Keratinocyte (primary cell): ENCODE results near the gene OBSCN. TPM values are rescaled to one million over a fixed set of nuclear protein-coding genes. Genes with fewer than 3 reads are reported as not detected.

Experiments
- DNase-seq: peaks from one replicate; pipeline ENCODE4 v3.0.0-alpha.2; 2011; ENCODE audit warnings: low read depth, missing footprints, low spot score
- FAIRE-seq: peaks from 2 replicates; lab custom pipeline; 2011; peaks lifted over from hg19 to GRCh38; lab: Jason Lieb, UNC
- H2AFZ ChIP-seq: 2 replicates; pipeline ENCODE4 v1.6.0; 2012; ENCODE audit warnings: low read length, control low read depth, inconsistent platforms; ENCODE audit not compliant: control insufficient read depth
- H3K27ac ChIP-seq: 2 replicates; pipeline ENCODE4 v1.5.1; 2011; ENCODE audit warnings: low read length; ENCODE audit not compliant: control insufficient read depth, insufficient read depth
- H3K27me3 ChIP-seq: 3 replicates; pipeline ENCODE4 v1.6.0; 2011; ENCODE audit warnings: low read length; ENCODE audit not compliant: control insufficient read depth, insufficient read depth; ENCODE audit errors: extremely low read depth
- H3K36me3 ChIP-seq, 2 experiments: 2 replicates in 1 of 2; 3 replicates in 1 of 2; pipeline ENCODE4 v1.5.1; 2011; ENCODE audit warnings: low read length in 2 of 2, mild to moderate bottlenecking in 1 of 2; ENCODE audit not compliant: control insufficient read depth in 2 of 2, insufficient read depth in 2 of 2; ENCODE audit errors: extremely low read depth in 1 of 2
- H3K4me1 ChIP-seq: 3 replicates; pipeline ENCODE4 v1.5.1; 2011; ENCODE audit warnings: low read length; ENCODE audit not compliant: control insufficient read depth, insufficient read depth; ENCODE audit errors: extremely low read depth
- H3K4me2 ChIP-seq: 3 replicates; pipeline ENCODE4 v1.6.0; 2011; ENCODE audit warnings: low read depth, low read length; ENCODE audit not compliant: control insufficient read depth, insufficient read depth; ENCODE audit errors: extremely low read depth
- H3K4me3 ChIP-seq, 3 experiments: fragments of 200-600 bp in 1 of 3; sonication (generic) in 1 of 3; 2 replicates in 2 of 3; 3 replicates in 1 of 3; pipeline ENCODE4 v1.5.1; 2011 to 2016; ENCODE audit warnings: low read length in 3 of 3, mild to moderate bottlenecking in 3 of 3, control low read depth in 2 of 3, inconsistent platforms in 1 of 3, low read depth in 1 of 3, mixed read lengths in 1 of 3, mixed run types in 1 of 3, moderate library complexity in 1 of 3; ENCODE audit not compliant: control insufficient read depth in 2 of 3, insufficient read depth in 2 of 3; ENCODE audit errors: extremely low read depth in 1 of 3
- H3K79me2 ChIP-seq: 2 replicates; pipeline ENCODE4 v1.6.0; 2012; ENCODE audit warnings: low read length; ENCODE audit not compliant: control insufficient read depth, insufficient read depth
- H3K9ac ChIP-seq: 3 replicates; pipeline ENCODE4 v1.6.0; 2011; ENCODE audit warnings: low read length; ENCODE audit not compliant: control insufficient read depth, insufficient read depth; ENCODE audit errors: extremely low read depth
- H3K9me1 ChIP-seq: 3 replicates; pipeline ENCODE4 v1.6.0; 2011; ENCODE audit warnings: low read length; ENCODE audit not compliant: control insufficient read depth, insufficient read depth; ENCODE audit errors: extremely low read depth
- H3K9me3 ChIP-seq: 2 replicates; pipeline ENCODE4 v1.5.1; 2012; ENCODE audit warnings: low read depth, low read length; ENCODE audit not compliant: control insufficient read depth
- H4K20me1 ChIP-seq: 3 replicates; pipeline ENCODE4 v1.6.0; 2011; ENCODE audit warnings: low read length; ENCODE audit not compliant: control insufficient read depth, insufficient read depth; ENCODE audit errors: extremely low read depth
- EZH2 ChIP-seq: IDR thresholded peaks from one replicate; pipeline ENCODE4 v1.6.1; 2012; ENCODE audit warnings: inconsistent platforms, mild to moderate bottlenecking, low read length, moderate library complexity
- dilution Hi-C: fragments of 300-500 bp; cut with MboI; formaldehyde crosslinking; loops from one replicate; pipeline ENCODE4 v1.7.0; 2020; ENCODE audit warnings: low sequenced_read_pairs; ENCODE audit not compliant: extremely low pct_ligation_motif_present
- polyA plus RNA-seq, 5 experiments: library from polyadenylated mRNA; depleted of rRNA in 3 of 5; stranded (reverse) in 3 of 5; stranded (forward) in 1 of 5; unstranded in 1 of 5; fragments of >200 nt; gene quantifications; 1 replicate in 1 of 5; 2 replicates in 3 of 5; 3 replicates in 1 of 5; pipeline versions ENCODE4 v1.2.1 to v1.2.3, GENCODE V29; 2011 to 2012; ENCODE audit warnings: missing spikeins in 2 of 5, low read depth in 1 of 5, low replicate concordance in 1 of 5
- TF ChIP-seq, protein P1 (sequence below), 3 experiments: IDR thresholded peaks in 1 of 3; conservative IDR thresholded peaks in 1 of 3; optimal IDR thresholded peaks in 1 of 3; 2 replicates in 2 of 3; 3 replicates in 1 of 3; pipeline versions ENCODE3 to v1.5.1; 2011; ENCODE audit warnings: low read length in 3 of 3, mild to moderate bottlenecking in 3 of 3, moderate library complexity in 2 of 3, control low read depth in 1 of 3, inconsistent platforms in 1 of 3; ENCODE audit not compliant: insufficient read depth in 2 of 3; ENCODE audit errors: extremely low read depth in 1 of 3

Gene OBSCN
- polyA plus RNA-seq, 1 donor (not counting 4 experiments of a cell fraction or from before 2014, with no cell fraction given), result 1.8 TPM

DNA sequence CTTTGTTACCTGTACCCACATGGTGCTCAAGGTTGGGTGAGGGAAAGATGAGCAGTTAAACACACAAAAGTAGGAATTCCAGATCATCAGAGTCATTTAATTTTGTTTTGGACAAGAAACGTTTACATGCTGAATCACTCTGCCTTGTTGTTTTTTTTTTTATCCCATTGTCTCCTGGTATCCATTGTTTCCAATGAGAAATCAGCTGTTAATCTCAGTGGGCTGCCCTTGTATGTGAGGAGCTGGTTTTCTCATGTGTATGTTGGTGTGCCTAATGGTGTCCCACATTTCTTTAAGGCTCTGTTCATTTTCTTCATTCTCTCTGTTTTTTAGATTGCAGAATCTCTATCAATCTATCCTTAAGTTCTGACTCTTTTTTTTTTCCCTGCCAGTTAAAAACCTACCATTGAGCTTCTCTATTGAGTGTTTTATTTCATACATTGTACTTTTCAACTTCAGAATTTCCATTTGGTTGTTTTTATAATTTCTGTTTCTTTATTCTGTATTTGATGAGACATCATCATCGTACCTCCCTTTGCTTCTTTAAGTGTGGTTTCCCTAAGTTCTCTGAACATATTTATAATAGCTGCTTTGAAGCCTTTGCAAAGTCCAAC lies 8.8 kb upstream of the OBSCN start:
- Histone ChIP-seq H3K36me3 (no peaks in the 10 kb centered on the region), H3K27ac (no peak overlapping the region), H3K9me3 (peaks cover 2% of the 10 kb centered on the region), H3K4me1 (no peaks in the 10 kb centered on the region), H3K79me2 (no peaks in the 10 kb centered on the region), H2AFZ (no peak overlapping the region), H3K4me2 (no peak overlapping the region), H3K4me3 (no peak overlapping the region), H3K27me3 (no peaks in the 10 kb centered on the region), H3K9me1 (no peaks in the 10 kb centered on the region), H4K20me1 (no peaks in the 10 kb centered on the region), H3K9ac (no peak overlapping the region)
- no peak for DNase-seq
- FAIRE-seq, result no peak
- no peak for TF ChIP-seq EZH2
- TF ChIP-seq, protein P1, sequence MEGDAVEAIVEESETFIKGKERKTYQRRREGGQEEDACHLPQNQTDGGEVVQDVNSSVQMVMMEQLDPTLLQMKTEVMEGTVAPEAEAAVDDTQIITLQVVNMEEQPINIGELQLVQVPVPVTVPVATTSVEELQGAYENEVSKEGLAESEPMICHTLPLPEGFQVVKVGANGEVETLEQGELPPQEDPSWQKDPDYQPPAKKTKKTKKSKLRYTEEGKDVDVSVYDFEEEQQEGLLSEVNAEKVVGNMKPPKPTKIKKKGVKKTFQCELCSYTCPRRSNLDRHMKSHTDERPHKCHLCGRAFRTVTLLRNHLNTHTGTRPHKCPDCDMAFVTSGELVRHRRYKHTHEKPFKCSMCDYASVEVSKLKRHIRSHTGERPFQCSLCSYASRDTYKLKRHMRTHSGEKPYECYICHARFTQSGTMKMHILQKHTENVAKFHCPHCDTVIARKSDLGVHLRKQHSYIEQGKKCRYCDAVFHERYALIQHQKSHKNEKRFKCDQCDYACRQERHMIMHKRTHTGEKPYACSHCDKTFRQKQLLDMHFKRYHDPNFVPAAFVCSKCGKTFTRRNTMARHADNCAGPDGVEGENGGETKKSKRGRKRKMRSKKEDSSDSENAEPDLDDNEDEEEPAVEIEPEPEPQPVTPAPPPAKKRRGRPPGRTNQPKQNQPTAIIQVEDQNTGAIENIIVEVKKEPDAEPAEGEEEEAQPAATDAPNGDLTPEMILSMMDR (optimal IDR thresholded peaks at IDR 0.05 in 1 of 3, IDR thresholded peaks at IDR 0.05 in 1 of 3, conservative IDR thresholded peaks at IDR 0.05 in 1 of 3; ENCODE audit: extremely low read depth in 1 of 3, insufficient read depth in 2 of 3, low read length in 3 of 3), result no peak
- dilution Hi-C loops, result no loop called here

DNA sequence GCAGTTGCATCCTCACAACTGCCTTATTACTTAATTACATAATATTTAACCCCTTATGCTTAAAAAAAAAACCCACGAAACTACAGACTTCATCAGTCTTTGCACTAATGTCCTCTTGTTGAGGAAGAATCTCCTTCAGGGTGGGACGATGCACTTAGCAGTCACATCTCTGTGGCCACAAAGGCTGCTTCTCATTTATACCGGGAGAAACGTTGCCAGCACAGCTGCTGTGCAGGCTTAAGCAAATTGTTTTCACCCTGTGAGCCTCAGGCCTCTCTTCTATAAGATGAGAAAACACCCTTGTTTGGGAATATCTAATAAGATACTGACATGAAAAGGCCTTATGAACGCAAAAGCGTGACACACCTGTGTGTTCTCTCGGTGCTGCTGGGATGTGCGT lies 2.9 kb upstream of the OBSCN start:
- Histone ChIP-seq H3K9me3 (peaks cover 2% of the 10 kb centered on the region), H3K9me1 (no peaks in the 10 kb centered on the region), H3K4me1 (no peaks in the 10 kb centered on the region), H3K27ac (no peak overlapping the region), H4K20me1 (no peaks in the 10 kb centered on the region), H2AFZ (no peak overlapping the region), H3K9ac (no peak overlapping the region), H3K36me3 (no peaks in the 10 kb centered on the region), H3K79me2 (no peaks in the 10 kb centered on the region), H3K4me3 (no peak overlapping the region), H3K27me3 (peaks cover 9% of the 10 kb centered on the region), H3K4me2 (no peak overlapping the region)
- dilution Hi-C loops, result no loop called here
- DNase-seq (no peak), FAIRE-seq (no peak)
- no peak for TF ChIP-seq EZH2
- TF ChIP-seq, protein P1 (optimal IDR thresholded peaks at IDR 0.05 in 1 of 3, IDR thresholded peaks at IDR 0.05 in 1 of 3, conservative IDR thresholded peaks at IDR 0.05 in 1 of 3; ENCODE audit: extremely low read depth in 1 of 3, insufficient read depth in 2 of 3, low read length in 3 of 3), result no peak
